HuH-7 (cell line): ENCODE results near the gene FGD3.

Experiments
- DNase-seq: peaks from one replicate; pipeline ENCODE4 v3.0.0; 2011; ENCODE audit warnings: low spot score

FGD3 gene

GRCh38 chr9:93077367-93077766 is 130.0 kb downstream of the FGD3 start:
- DNase-seq = no peak

- no peak for DNase-seq
Observed at GRCh38 chr9:93077811-93078210, 130.5 kb downstream of the FGD3 start.

GRCh38 chr9:93079371-93079770 is 132.0 kb downstream of the FGD3 start:
- DNase-seq = no peak

GRCh38 chr9:93080406-93080805 is 133.1 kb downstream of the FGD3 start:
- no peak for DNase-seq

- DNase-seq = no peak
Observed at GRCh38 chr9:93081081-93081529, 133.8 kb downstream of the FGD3 start.

- DNase-seq = no peak
Observed at GRCh38 chr9:93081931-93082330, 134.6 kb downstream of the FGD3 start.

- DNase-seq = no peak
Observed at GRCh38 chr9:93082841-93083411, 135.6 kb downstream of the FGD3 start.

- DNase-seq = no peak
Observed at GRCh38 chr9:93083592-93084470, 136.5 kb downstream of the FGD3 start.

GRCh38 chr9:93084471-93084881 is 137.2 kb downstream of the FGD3 start:
- no peak for DNase-seq

GRCh38 chr9:93085676-93086075 is 138.4 kb downstream of the FGD3 start:
- no peak for DNase-seq
